GM21619 (cell line): ENCODE results near the gene KIF23.
"Not testable (repeated sequence)": the region's sequence is repeated elsewhere in the genome, so short reads cannot be mapped to it uniquely, and the experiment has no call there.

Experiments
- ATAC-seq: cut with Tn5 transposase; IDR thresholded peaks from one replicate; pipeline ENCODE4 v1.9.1; 2021; ENCODE audit not compliant: unreplicated experiment

KIF23 gene

DNA sequence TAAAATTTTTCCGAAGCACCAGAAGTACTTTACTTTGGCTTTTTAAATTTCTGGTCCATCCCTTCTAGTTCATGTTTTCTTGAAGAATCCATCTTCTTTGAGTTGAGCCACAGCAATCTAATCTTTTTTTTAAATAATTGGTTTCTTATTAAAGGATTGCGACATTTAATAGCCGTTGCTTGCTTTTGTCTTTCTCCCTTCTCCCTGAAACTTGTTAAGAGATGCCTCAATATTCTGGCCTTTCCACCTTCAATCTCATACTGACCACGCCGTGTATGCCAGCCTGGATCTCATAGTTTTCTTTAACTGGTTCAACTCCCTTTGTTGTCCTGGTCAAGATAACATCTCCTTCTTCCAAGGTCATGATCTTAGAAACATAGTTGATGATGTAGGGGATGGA is 20.1 kb downstream of the KIF23 start:
- ATAC-seq: no peak

DNA sequence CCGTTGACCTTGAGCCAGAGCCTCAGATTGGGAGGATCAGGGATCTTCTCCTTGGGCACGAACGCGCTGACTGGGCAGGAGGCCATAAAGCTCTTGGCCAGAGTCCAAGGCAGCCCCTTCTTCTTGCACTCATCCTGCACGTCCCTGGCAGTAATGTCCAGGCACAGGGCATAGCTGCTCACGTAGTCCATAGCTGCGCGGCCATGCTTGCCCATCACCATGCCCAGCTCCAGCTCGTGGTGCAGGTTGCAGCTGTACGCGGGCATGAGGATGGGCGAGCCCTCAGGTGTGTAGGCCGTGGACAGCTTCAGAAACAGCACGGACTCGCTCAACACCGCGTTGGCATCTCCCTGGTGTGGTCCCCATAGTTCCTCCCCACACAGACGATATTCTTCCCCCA is 20.5 kb downstream of the KIF23 start:
- no peak for ATAC-seq

DNA sequence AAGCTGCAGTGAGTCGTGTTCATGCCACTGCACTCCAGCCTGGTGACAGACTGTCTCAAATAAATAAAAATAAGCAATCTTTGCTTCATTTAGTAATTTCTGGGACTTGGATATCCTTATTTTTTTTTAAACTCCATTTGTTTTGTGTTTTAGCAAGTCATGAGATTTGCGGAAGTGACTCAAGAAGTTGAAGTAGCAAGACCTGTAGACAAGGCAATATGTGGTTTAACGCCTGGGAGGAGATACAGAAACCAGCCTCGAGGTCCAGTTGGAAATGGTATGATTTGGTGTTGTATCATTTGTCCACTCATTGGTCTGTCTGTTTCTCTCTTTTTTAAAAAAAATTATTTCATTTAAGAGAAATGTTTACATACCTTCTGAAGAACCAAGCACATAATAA is 21.8 kb downstream of the KIF23 start:
- no peak for ATAC-seq

DNA sequence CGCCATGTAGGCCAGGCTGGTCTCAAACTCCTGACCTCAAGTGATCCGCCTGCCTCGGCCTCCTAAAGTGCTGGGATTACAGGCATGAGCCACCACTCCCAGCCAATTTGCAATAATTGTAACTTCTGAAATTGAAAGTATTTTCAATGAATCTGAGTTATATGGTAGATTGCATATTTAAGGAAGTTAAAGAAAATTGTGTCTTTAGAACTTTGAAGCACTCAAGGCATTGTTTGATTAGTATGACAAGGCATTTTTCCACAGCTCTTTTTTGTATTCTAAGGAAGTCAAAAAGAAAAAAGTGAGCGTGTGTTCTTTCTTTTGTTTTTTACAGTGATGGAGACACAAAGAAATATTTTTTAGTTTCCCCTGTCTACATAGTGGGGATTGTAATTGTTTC is 22.8 kb downstream of the KIF23 start:
- ATAC-seq: no peak

DNA sequence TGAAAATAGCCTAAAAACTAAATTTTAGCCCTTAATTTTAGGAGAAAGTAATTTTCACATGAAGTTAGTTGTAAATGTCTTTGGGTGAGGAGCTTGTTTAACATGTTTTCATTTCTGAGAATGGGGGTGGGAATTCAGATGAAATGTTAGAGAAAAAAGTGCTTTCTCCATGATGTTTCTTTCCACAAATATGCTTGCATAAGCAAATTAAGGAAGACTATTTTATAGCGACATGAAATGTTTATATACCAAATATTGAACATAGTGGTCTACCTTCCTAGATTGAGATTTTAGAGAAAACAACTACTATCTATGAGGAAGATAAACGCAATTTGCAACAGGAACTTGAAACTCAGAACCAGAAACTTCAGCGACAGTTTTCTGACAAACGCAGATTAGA is 25.5 kb downstream of the KIF23 start:
- no peak for ATAC-seq

DNA sequence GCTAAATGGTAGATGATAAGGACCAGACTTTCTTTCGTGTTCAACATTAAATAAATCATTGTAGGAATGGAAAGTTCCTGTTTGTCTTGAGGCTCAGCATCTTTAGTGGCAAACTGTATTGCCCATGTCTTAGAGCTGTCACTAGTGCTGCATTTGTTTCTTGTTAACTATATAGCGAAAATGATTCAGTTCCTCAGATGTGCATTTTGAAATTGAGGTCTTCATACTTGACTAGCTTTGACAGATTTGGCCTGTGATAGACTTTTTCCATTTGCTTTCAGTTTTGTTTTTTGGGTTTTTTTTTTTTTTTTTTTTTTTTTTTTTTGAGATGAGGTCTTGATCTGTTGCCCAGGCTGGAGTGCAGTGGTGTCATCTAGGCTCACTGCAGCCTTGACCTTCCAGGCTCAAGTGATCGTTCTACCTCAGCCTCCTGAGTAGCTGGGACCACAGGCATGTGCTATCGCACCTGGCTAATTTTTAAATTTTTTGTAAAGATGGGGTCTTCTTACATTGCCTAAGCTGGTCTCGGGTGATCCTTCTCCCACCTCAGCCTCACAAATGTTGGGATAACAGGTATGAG is 29.0 kb downstream of the KIF23 start:
- no peak for ATAC-seq

DNA sequence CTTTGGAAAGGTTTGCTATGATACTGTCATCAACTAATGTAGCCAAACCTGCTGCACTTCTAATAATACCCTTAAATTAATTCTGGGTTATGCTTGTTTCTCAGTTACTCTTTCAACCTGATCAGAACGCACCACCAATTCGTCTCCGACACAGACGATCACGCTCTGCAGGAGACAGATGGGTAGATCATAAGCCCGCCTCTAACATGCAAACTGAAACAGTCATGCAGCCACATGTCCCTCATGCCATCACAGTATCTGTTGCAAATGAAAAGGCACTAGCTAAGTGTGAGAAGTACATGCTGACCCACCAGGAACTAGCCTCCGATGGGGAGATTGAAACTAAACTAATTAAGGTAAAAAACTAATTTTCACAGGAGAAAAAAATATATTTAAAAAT is 30.5 kb downstream of the KIF23 start:
- no peak for ATAC-seq

DNA sequence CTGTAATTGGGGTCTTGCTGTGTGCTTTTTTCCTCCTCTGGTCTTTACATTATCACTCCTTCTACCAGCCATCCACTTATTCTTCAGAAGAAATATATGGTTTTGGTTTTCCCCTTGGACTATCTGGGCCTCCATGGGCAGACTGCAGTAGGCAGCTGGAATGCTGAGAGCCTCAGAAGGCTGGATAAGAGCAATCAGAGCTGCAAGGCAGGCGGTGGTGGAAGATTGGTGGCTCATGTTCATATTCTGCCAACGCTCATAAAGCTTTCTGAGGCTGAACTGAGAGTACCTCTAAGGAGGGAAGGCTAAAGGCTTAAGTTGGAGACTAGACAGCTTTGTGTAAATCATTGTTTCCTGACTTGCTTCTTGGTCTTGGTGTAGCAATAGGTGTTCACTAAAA is 32.8 kb downstream of the KIF23 start:
- ATAC-seq: no peak

DNA sequence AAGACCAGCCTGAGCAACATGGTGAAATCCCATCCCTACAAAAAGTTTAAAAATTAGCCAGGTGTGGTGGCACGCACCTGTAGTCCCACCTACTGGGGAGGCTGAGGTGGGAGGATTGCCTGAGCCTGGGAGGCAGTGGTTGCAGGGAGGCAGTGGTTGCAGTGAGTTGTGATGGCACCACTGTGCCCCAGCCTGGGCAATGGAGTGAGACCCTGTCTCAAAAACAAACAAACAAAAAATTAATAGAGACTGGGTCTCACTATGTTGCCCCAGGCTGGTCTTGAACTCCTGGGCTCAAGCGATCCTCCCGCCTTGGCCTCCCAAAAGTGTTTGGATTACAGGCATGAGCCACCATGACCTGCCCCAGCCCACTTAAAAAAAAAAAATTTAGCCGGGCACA is 36.1 kb downstream of the KIF23 start:
- ATAC-seq: not testable (repeated sequence)

DNA sequence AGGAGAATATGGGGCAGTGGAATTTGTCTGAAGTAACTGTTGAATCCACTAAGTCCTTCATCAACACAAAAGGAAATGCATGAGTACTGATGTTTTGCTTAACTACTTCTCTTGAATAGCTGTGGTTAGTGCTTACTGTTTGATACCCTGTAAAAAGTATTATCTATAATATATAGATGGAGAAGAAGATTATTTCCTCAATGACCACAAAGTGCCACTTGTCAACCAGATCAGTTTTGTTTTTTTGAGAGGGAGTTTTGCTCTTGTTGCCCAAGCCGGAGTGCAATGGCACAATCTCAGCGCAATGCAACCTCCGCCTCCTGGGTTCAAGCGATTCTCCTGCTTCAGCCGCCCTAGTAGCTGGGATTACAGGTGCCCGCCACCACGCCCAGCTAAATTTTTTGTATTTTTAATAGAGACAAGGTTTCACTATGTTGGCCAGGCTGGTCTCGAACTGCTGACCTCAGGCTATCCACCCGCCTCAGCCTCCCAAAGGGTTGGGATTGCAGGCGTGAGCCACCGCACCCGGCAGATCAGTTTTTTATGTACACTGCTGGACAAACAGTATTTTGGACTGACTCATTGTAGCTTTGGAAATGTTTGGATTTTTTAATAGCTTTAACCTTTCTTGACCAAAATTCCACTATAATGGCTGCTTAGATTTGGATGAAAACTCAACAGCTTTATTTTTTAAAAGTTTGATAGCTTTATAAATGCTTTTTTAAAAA is 37.0 kb downstream of the KIF23 start:
- ATAC-seq: no peak

DNA sequence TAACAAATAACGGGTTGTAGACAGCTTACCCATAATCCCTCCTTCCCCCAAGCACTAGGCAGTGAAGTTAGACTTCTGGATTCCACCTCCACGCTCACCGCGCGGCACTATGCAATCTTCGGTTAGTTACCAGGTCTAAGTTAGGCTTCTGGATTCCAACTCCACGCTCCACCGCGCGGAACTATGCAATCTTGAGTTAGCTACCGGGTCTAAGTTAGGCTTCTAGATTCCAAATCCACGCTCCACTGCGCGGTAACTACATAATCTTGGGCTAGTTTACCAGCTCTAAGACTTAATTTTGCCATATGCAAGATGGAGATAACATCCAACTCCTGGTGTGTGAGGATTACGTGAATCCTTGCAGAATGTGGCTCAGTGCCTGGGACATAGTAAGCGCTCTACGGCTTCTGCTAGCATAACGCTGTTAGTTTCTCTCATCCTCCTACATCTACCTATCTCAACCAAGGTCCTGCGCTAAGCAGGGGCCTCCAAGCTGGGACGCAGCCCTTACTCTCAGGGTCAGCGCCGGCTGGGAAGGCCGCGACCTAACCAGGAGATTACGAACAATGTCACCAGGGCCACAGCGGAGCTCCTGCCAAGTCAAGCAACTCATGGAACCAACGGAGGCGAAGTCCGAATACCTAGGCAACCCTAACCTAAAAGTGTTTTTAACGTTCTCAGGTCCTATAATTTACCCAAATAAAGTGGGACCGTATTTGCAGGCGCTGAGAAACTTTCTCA is 38.0 kb downstream of the KIF23 start:
- ATAC-seq: peak; percentile 26

DNA sequence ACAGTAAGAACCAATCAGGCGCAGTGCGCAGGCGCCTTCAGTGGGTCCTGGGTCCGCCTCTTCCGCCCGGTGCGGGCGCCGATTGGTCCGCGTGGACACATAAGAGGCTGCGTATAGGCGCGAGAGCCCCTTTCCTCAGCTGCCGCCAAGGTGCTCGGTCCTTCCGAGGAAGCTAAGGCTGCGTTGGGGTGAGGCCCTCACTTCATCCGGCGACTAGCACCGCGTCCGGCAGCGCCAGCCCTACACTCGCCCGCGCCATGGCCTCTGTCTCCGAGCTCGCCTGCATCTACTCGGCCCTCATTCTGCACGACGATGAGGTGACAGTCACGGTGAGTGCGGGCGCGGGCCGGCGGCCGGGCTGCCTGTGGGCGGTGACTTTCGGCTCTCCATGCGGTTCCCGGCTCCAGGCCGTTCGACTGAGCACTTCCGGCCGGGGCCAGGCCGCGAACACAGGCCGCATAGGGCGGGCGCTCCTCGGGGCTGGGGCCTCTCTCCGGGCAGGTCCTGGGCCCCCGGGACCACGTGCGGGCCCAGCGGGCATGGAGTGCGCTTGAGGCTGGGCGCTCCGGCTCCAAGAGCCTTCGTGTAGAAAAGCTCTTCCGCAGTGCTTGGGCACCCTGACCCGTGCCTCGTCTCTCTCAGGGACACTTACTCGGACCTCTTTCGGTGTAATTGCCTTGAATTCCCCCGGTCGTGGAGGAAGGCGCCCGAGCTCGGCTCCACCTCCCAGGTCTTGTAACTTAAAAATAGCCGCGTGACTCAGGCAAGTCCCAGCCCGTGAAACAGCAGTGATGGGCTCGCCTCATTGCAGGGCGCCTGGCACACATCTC is 38.8 kb downstream of the KIF23 start, which contains the start of gene RPLP1:
Gene RPLP1 (plus strand): TSS at position 127 of the 830 bp plus-strand sequence. CDS start 131 bp downstream, at position 258.
- peak; percentile 79 for ATAC-seq

DNA sequence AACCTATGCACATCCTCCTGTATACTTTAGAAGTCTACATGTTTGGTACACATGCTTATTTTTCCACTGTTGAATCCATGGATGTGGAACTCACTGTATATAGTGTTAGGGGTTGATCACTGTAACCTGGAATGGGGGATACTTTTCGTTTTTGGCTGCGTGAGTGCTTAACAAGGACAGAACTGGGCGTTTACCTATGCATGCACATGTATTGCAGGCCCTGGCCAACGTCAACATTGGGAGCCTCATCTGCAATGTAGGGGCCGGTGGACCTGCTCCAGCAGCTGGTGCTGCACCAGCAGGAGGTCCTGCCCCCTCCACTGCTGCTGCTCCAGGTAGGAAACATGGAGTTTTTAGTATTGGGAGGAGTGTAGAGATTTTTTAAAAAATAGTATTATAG is 40.8 kb downstream of the KIF23 start:
- no peak for ATAC-seq

DNA sequence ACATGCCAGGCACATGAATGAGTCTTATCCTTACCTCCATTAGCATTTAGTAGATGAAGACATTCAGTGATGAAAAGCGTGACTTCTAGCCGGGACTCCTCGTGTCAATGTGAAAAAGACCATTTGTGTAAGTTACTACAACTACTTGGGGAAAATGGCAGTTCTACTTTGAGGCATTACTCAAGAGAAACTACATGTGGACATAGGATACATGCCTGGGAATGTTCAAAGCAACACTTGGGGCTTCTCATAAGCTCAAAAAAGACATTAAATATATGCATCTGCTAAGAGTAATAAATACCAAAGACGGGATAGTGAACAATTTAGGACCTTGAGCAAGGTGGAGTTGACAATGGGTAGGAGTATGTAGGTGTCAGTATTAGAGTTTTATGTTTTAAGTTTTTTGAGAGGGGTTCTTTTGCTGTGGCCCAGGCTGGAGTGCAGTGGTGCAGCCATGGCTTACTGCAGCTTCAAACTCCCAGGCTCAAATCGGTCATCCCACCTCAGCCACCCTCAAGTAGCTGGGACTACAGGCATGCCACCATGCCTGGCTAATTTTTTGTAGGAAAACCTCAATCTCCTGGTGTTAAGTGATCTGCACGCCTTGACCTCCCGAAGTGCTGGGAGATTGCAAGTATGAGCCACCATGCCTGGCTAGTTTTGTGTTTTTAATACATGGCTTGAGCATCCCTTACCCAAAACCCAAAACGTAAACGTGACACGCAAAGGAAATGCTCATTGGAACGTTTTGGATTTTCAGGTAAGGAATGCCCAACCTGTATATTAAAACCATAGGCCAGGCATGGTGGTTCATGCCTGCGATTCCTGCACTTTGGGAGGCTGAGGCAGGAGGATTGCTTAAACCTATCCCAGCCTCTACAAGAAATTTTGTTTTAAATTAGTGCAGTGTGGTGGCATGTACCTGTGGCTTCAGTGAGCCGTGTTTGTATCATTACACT is 42.3 kb downstream of the KIF23 start:
- ATAC-seq: no peak

DNA sequence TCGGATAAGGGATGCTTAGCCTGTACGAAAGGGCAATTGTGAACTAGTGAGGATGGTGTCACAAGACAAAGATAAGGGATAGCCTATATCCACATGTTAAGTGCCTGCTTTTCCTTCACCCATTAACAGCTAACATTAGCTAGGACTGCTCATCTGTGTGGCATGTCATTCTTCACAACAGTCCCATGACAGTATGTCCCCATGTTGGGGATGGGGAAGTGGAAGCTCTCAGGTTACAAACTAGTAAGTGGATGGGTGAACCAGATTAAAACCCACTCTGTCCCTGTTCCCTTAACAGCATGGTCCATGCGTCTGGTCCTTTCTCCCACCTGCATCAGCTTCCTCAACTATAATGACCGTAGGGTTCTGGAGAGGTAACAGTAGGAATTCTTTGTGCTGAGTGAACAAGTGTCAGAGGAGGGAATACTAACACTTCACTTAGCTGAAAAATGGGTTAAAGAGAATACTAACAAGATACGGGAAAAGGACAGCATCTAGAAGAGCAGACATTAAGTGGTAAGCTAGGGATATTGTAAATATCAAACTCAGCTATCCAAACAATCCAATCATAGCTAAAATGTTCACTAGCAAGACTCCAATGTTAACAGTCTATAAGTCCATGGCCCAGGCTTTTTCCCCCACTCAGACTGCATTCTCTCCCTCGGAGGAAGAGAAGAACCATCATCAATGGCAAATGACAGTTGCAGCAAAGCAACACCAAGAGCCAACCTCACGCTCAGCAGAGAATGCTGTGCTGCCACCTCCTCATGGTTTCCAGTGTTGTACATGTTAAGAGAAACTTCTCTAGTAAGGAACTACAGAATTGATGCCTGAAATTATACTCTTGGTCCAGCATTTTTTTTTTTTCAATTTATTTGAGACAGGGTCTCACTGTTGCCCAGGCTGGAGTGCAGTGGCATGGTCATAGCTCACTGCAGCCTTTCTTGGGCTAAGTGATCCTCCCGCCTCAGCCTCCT is 43.4 kb downstream of the KIF23 start:
- no peak for ATAC-seq

DNA sequence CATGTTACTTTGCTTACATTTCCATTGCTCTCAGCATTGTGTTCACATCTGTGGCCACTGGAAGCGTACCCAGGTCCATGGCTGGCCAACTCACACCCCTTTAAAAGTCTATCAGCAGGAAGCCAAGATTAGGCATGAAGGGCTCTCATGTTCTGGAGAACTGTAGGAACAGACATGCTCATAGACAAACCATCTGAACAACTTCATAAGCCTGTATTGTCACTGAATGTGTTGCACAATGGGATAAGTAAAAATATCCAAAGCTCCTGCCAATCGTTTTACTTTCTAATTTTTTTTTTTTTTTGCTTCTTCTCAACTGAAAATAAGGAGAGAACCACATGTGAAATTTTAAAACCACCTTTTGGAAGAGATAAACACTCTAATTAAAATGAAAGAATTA is 44.9 kb downstream of the KIF23 start:
- no peak for ATAC-seq

DNA sequence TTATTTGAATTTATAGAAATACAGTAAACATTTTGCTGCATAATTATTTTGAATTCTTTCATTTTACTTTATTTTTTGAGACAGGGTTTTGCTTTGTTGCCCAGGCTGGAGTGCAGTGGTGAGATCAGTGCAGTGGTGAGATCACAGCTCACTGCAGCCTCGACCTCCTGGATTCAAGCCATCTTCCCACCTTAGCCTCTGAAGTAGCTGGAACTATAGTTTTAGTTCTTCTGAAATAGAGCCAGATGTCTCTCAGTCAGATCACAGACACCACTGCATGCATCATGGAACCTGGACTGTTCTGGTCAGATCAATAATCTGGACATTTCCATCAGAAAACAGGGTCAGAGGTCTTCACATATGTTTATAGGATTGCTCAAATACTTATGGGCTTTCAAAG is 46.3 kb downstream of the KIF23 start:
- ATAC-seq: no peak

DNA sequence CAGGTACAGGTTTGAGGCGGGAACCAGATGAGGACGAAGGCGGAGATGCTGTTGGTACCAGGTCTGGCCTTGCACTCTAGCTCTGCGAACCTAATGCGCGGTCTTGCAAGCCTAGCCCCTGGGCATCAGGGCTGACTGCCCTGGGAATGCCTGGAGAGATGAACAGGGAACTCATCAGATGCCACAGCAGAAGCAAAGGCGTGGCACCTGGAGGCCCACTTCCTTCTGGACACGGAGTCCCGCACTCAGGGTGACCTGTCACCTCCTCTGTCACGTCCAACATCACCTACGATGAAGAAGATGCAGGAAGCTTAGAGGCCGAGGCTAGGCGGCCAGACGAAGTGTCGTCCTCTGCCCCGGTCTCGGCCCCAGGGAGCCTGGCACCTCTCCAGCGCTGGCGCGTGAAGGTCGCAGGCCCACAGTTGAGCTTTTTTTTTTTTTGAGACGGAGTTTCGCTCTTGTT is 47.9 kb downstream of the KIF23 start:
- ATAC-seq: no peak
